ENCODE data around the gene TSHZ2. TPM values are rescaled to one million over a fixed set of nuclear protein-coding genes. Genes with fewer than 3 reads are reported as not detected.
A peak's percentile ranks its signal among the peaks of the same experiment; 100 is the strongest.

The TSHZ2 gene
- 1 to 10 TPM; 3.3 to 6.2 TPM for total RNA-seq

GRCh38 chr20:52972190-52972937 is at the start of gene TSHZ2:
Gene TSHZ2, plus strand, starts transcription at chr20:52972358. Its CDS starts 936 bp downstream, at chr20:52973294.
- peak within 1 kb of the TSS; percentile 44 to 55 for H3K4me3 ChIP-seq
- peaks cover 0 to 4% of the 10 kb centered on the region in 2 donors for H3K4me1 ChIP-seq
- H3K9me3 ChIP-seq, result no peaks in the 10 kb centered on the region
- H3K36me3 ChIP-seq, result no peaks in the 10 kb centered on the region
- no peak for DNase-seq (ENCODE audit: low spot score)
- no peaks in the 10 kb centered on the region for H3K27me3 ChIP-seq
- no peak for TF ChIP-seq CTCF (IDR thresholded peaks at IDR 0.05)
- H3K27ac ChIP-seq, result peak within 1 kb of the TSS; percentile 59 to 78

GRCh38 chr20:52922436-52922835 is 49.7 kb upstream of the TSHZ2 start:
- no peak for DNase-seq (ENCODE audit: low spot score)
- Histone ChIP-seq H3K9me3 (no peaks in the 10 kb centered on the region), H3K4me3 (no peak overlapping the region), H3K4me1 (no peaks in the 10 kb centered on the region), H3K27ac (no peak overlapping the region), H3K27me3 (no peaks in the 10 kb centered on the region), H3K36me3 (no peaks in the 10 kb centered on the region)
- TF ChIP-seq CTCF (IDR thresholded peaks at IDR 0.05), result no peak

- H3K27ac ChIP-seq, result no peak overlapping the region
- no peak for TF ChIP-seq CTCF (IDR thresholded peaks at IDR 0.05)
- H3K4me3 ChIP-seq, result no peak overlapping the region
- H3K27me3 ChIP-seq, result no peaks in the 10 kb centered on the region
- H3K4me1 ChIP-seq, result no peaks in the 10 kb centered on the region
- DNase-seq (ENCODE audit: low spot score), result no peak
- no peaks in the 10 kb centered on the region for H3K36me3 ChIP-seq
- no peaks in the 10 kb centered on the region for H3K9me3 ChIP-seq
Observed at GRCh38 chr20:52923123-52923937, 48.8 kb upstream of the TSHZ2 start.

- no peak overlapping the region for H3K4me3 ChIP-seq
- no peaks in the 10 kb centered on the region for H3K36me3 ChIP-seq
- H3K9me3 ChIP-seq, result no peaks in the 10 kb centered on the region
- H3K27ac ChIP-seq, result no peak overlapping the region
- TF ChIP-seq CTCF (IDR thresholded peaks at IDR 0.05), result no peak
- no peaks in the 10 kb centered on the region for H3K4me1 ChIP-seq
- no peaks in the 10 kb centered on the region for H3K27me3 ChIP-seq
- DNase-seq (ENCODE audit: low spot score), result no peak
Observed at GRCh38 chr20:52924411-52925271, 47.5 kb upstream of the TSHZ2 start.

- Histone ChIP-seq H3K27ac (no peak overlapping the region), H3K4me3 (no peak overlapping the region), H3K4me1 (no peaks in the 10 kb centered on the region), H3K9me3 (no peaks in the 10 kb centered on the region), H3K36me3 (no peaks in the 10 kb centered on the region), H3K27me3 (no peaks in the 10 kb centered on the region)
- DNase-seq (ENCODE audit: low spot score), result no peak
- no peak for TF ChIP-seq CTCF (IDR thresholded peaks at IDR 0.05)
Observed at GRCh38 chr20:52926505-52926904, 45.7 kb upstream of the TSHZ2 start.
